Omental fat pad (tissue), 4 donors: Measurements from ENCODE around the gene RRP36. TPM values are rescaled to one million over a fixed set of nuclear protein-coding genes. Genes with fewer than 3 reads are reported as not detected.

ENCODE experiments used
- ATAC-seq: fragments of 150-250 bp; one replicate; pipeline ENCODE4 v1.9.1; 2016; ENCODE audit warnings: mild to moderate bottlenecking, moderate library complexity; ENCODE audit not compliant: low FRiP score
- DNase-seq: peaks from one replicate; pipeline ENCODE4 v3.0.0-alpha.2; 2019; ENCODE audit warnings: low spot score
- total RNA-seq, 4 donors: library from RNA; depleted of rRNA; stranded (reverse); fragments of >200 nt; gene quantifications; one replicate each; pipeline ENCODE4 v1.1.0, GENCODE V29; 2016
- TF ChIP-seq, protein P1 (sequence below), 3 donors: fragments of 450-650 bp; IDR thresholded peaks; one replicate each; pipeline ENCODE4 v1.5.1; 2016 to 2017; ENCODE audit warnings: antibody characterized with exemption in 3 of 3, mild to moderate bottlenecking in 3 of 3, moderate library complexity in 2 of 3

Gene RRP36
- total RNA-seq, 4 donors from 2014 or later, result 44.1 to 54.2 (median 48.7) TPM

DNA sequence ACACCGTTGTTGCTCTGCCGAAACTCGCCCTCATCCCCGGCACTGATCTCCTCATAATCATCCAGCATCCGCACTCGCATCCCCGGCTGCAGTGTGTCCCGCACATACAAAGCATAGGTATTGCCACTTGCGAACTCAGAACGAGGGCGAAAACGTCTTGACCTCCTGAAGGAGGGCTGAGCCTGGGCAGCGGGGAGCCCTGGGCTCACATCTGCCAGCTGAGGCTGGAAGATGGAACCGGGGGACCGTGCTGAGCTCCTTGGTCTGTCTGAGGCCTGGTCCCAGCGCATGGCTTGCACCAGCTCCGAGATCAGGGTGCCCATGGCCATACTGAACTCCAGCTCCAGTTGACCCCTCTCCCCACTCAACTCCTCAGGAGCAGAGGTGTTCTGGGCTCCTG, 29.6 kb downstream of the RRP36 start:
- TF ChIP-seq, protein P1, sequence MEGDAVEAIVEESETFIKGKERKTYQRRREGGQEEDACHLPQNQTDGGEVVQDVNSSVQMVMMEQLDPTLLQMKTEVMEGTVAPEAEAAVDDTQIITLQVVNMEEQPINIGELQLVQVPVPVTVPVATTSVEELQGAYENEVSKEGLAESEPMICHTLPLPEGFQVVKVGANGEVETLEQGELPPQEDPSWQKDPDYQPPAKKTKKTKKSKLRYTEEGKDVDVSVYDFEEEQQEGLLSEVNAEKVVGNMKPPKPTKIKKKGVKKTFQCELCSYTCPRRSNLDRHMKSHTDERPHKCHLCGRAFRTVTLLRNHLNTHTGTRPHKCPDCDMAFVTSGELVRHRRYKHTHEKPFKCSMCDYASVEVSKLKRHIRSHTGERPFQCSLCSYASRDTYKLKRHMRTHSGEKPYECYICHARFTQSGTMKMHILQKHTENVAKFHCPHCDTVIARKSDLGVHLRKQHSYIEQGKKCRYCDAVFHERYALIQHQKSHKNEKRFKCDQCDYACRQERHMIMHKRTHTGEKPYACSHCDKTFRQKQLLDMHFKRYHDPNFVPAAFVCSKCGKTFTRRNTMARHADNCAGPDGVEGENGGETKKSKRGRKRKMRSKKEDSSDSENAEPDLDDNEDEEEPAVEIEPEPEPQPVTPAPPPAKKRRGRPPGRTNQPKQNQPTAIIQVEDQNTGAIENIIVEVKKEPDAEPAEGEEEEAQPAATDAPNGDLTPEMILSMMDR (IDR thresholded peaks at IDR 0.05), result no peak
- DNase-seq, result no peak

DNA sequence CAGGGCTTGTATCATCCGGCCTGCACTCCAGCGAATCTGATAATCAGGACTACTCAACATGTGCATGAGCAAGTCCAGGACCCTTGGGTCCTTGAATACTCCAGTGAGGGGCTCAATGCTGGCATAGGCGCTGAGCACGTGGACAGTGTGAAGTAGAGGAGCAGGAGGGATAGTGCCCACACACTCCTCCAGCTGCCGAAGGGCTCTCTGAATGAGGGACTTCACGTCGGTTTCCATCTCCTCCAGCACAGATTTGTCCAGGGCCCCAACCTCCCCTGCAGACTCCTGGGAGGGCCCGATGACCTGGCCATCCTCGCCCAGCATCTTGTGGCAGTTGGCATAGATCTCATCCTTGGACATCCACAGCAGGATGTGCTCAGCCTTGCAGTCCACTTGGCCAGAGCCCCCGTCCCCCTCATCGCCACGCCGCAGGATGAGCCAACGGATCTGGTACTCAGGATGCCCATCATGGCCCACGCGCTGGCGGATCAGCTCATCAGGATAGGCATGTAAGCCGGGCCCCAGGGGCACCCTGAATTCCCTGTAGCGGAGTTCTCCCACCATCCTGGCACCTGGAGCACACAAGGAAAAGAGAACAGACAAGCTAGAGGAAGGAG, 30.9 kb downstream of the RRP36 start:
- DNase-seq, result no peak
- ATAC-seq, result no peak
- TF ChIP-seq, protein P1 (IDR thresholded peaks at IDR 0.05), result no peak

More for the DNA sequence above, 29.6 kb downstream of the RRP36 start:
- no peak for ATAC-seq

DNA sequence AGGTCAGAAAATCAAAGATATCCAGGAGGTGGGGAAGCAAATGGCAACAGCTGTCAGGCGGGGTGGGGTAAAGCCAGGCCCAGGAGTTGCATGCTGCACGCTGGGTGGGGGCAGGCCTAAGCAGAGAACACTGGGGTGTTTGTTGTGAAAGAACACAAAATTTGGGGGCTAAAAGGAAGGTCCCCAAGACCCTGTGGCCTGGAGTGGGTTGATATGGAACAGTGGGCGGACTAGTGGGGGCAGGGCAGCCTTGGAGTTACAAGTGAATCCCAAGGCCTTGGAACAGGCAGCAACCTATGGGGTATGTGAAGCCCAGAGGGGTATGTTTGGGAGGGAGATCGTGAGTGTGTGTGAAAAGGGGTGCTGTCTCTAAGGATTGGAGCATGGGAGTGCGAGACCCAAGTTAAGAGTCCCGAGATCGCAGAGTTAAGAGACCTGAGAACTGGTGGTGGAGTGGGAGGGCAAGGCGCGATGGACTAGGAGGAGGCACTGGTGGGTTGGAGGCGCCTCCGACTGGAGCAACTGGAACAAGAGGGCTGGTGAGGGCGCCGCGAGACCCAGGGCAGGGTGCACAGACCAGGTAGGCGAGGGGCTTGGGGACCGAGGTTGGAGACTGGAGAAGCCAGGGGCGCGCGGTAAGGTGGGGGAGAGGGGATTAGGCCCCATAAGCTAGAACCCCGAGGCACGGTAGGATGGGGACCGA, 31.6 kb downstream of the RRP36 start:
- DNase-seq (no peak), ATAC-seq (peak; percentile 19)
- TF ChIP-seq, protein P1 (IDR thresholded peaks at IDR 0.05), result no peak

DNA sequence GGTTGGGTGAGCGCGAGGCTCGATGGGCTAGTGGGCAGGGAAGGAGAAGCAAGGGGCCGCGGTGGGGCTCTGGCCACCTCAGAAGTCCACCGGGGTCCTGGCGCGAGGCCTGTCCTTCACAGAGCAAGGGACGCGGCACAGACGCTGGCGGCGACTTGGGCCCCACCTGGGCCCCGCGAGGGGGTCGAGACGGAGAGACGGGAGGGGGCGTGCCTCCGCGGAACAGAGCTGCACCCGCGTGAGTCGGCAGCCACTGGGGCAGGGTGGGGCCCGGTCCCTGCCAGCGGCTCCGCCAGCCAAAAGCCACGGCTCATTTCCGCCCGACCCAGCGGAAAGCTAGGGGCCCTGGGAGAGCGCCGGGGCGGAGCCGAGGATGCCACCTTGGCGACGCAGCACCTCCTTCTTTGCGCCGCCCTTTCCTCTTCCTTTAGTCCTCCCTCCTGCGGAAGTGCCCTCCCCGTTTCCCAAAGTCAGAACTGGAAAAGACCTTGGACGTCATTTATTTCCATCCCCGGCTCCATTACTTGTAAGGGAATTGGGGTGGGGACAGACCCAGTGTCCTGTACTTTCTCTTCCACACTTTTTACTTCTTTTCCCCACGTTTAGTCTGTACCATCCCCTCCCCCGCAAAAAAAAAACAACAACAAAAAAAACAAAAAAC, 32.3 kb downstream of the RRP36 start, which contains the start of gene CUL7:
Gene CUL7 (minus strand): TSS at position 307 of the 661 bp plus-strand sequence. CDS start 1,063 bp downstream, outside the sequence.
- DNase-seq, result peak; percentile 49
- ATAC-seq, result peak; percentile 88
- TF ChIP-seq, protein P1 (IDR thresholded peaks at IDR 0.05), result no peak

DNA sequence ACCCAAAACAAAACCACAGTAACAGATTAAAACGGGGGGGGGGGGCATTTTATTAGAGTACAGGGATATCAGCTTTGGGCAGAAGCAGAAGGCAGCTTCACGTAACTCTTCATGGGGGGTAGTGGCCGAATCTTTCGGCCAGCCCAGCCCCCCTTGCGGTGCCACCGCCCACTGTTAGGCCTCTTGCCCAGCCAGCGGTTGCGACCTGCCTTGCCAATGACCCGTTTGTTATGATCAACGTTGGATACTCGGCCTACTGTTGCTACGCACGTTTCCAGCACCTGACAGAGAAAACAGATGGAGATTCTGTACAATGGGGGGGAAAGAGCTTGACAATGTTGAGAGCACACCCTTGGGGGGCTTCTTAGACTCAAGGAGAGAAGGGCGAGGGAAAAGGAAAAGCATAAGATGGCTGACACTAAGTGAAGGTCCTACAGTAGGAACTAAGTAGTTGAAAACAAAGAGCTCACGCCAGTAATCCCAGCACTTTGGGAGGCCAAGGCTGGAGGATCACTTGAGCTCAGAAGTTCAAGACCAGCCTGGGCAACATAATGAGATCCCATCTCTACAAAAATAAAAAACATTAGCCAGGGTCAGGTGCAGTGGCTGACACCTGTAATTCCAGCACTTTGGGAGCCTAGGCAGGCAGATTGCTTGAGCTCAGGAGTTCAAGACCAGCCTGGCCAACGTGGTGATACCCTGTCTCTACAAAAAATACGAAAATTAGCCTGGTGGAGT, 33.0 kb downstream of the RRP36 start:
- DNase-seq (no peak), ATAC-seq (no peak)

DNA sequence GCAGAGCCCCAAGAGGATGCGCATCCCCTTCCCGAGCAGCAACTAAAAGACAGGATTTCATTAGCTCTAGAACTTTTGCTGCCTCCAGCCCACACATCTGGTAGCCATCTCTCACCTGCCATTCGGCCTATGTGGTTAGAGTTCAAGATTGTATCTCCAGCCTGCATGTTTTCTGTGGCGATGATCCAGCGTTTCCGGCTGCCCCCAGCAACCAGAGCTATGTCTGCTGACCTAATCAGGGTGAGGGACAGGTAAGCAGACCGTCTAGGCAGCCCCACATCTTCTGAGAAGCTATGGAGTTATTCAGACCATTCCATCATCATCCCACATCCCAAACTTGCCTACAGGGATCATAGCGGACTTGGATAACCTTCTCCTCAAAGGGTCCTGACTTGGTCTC, 34.5 kb downstream of the RRP36 start:
- TF ChIP-seq, protein P1 (IDR thresholded peaks at IDR 0.05), result no peak
- ATAC-seq, result no peak
- DNase-seq, result no peak

More for the DNA sequence above, 33.0 kb downstream of the RRP36 start:
- TF ChIP-seq, protein P1 (IDR thresholded peaks at IDR 0.05), result no peak
